H1 (cell line): ENCODE results near the gene RTN4IP1. TPM values are rescaled to one million over a fixed set of nuclear protein-coding genes. Genes with fewer than 3 reads are reported as not detected.

ENCODE experiments used
- ASH2L ChIP-seq: fragments of 200-600, 300-600 bp; sonication (generic); IDR thresholded peaks from one replicate; pipeline ENCODE4 v1.7.1; 2017; ENCODE audit warnings: low read length
- CEBPB ChIP-seq: IDR thresholded peaks from 2 replicates; pipeline ENCODE4 v1.6.1; 2012; ENCODE audit warnings: low read depth, low read length
- CHD1 ChIP-seq: IDR thresholded peaks from 2 replicates; pipeline ENCODE4 v1.6.1; 2012; ENCODE audit warnings: low read depth, low read length, improper control_type of control experiment
- POU5F1 ChIP-seq: IDR thresholded peaks from 2 replicates; pipeline ENCODE4 v1.6.1; 2011; ENCODE audit warnings: low read depth, mild to moderate bottlenecking, low read length, moderate library complexity
- RNF2 ChIP-seq: fragments of 200-900, 300-1000 bp; sonication (generic); IDR thresholded peaks from 2 replicates; pipeline ENCODE4 v1.7.1; 2016; ENCODE audit warnings: borderline replicate concordance, low read depth, mild to moderate bottlenecking, antibody characterized with exemption, low read length; ENCODE audit not compliant: poor library complexity, severe bottlenecking; ENCODE audit errors: missing control alignments
- polyA plus RNA-seq, 7 experiments: library from polyadenylated mRNA; depleted of rRNA in 3 of 7; stranded (reverse) in 5 of 7; unstranded in 2 of 7; fragments of >200 nt in 5 of 7; fragments of 200-250 nt in 2 of 7; gene quantifications; 1 replicate in 5 of 7; 2 replicates in 1 of 7; 4 replicates in 1 of 7; pipeline versions ENCODE4 v1.2.1 to v1.2.3, GENCODE V29; 2011 to 2013; ENCODE audit warnings: missing spikeins in 2 of 7, mixed read lengths in 2 of 7
- total RNA-seq: library from RNA; stranded (reverse); fragmentation: NEBNext Ultra II Directional; extraction: Animal tissue kit (Norgen Biotek cat#: 25700); gene quantifications from 2 replicates; pipeline ENCODE4 v1.2.1, GENCODE V29; 2021
- TF ChIP-seq, protein P1 (sequence below): IDR thresholded peaks from 2 replicates; pipeline ENCODE4 v1.6.1; 2012; ENCODE audit warnings: inconsistent platforms
- TF ChIP-seq, protein P2 (sequence below): fragments of 300-600 bp; sonication (generic); IDR thresholded peaks from 2 replicates; pipeline ENCODE4 v1.7.1; 2012; ENCODE audit warnings: low read length, moderate library complexity, mild to moderate bottlenecking, inconsistent platforms; ENCODE audit not compliant: insufficient replicate concordance

RTN4IP1 gene
- total and polyA plus RNA-seq, 2 of the 8 experiments (the other 6 are each of a cell fraction or from before 2014, with no cell fraction given) = 14.6 to 19.5 TPM

DNA sequence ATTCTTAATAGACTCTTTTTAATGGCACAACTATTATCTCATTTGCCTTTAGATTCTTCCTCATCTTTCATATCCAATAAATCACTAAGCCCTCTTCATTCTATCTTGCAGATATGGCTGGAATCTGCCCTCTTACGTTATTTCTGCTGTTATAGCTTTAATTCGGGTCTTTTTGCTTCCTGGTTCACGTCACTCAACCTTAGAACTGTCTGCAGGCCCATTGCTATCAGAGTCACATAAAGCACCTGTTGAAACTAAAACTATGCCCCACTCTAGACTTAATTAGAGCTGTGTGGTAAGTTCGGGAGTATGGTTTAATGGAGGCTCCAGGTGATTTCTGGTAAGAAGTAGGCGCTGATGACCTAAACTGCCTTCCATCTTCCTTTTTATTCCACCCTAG, 1.1 kb upstream of the RTN4IP1 start (continued):
- TF ChIP-seq ASH2L = no peak
- no peak for TF ChIP-seq CEBPB
- TF ChIP-seq, protein P1, sequence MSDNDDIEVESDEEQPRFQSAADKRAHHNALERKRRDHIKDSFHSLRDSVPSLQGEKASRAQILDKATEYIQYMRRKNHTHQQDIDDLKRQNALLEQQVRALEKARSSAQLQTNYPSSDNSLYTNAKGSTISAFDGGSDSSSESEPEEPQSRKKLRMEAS = no peak
- TF ChIP-seq RNF2 = no peak
- no peak for TF ChIP-seq CHD1
- TF ChIP-seq, protein P2, sequence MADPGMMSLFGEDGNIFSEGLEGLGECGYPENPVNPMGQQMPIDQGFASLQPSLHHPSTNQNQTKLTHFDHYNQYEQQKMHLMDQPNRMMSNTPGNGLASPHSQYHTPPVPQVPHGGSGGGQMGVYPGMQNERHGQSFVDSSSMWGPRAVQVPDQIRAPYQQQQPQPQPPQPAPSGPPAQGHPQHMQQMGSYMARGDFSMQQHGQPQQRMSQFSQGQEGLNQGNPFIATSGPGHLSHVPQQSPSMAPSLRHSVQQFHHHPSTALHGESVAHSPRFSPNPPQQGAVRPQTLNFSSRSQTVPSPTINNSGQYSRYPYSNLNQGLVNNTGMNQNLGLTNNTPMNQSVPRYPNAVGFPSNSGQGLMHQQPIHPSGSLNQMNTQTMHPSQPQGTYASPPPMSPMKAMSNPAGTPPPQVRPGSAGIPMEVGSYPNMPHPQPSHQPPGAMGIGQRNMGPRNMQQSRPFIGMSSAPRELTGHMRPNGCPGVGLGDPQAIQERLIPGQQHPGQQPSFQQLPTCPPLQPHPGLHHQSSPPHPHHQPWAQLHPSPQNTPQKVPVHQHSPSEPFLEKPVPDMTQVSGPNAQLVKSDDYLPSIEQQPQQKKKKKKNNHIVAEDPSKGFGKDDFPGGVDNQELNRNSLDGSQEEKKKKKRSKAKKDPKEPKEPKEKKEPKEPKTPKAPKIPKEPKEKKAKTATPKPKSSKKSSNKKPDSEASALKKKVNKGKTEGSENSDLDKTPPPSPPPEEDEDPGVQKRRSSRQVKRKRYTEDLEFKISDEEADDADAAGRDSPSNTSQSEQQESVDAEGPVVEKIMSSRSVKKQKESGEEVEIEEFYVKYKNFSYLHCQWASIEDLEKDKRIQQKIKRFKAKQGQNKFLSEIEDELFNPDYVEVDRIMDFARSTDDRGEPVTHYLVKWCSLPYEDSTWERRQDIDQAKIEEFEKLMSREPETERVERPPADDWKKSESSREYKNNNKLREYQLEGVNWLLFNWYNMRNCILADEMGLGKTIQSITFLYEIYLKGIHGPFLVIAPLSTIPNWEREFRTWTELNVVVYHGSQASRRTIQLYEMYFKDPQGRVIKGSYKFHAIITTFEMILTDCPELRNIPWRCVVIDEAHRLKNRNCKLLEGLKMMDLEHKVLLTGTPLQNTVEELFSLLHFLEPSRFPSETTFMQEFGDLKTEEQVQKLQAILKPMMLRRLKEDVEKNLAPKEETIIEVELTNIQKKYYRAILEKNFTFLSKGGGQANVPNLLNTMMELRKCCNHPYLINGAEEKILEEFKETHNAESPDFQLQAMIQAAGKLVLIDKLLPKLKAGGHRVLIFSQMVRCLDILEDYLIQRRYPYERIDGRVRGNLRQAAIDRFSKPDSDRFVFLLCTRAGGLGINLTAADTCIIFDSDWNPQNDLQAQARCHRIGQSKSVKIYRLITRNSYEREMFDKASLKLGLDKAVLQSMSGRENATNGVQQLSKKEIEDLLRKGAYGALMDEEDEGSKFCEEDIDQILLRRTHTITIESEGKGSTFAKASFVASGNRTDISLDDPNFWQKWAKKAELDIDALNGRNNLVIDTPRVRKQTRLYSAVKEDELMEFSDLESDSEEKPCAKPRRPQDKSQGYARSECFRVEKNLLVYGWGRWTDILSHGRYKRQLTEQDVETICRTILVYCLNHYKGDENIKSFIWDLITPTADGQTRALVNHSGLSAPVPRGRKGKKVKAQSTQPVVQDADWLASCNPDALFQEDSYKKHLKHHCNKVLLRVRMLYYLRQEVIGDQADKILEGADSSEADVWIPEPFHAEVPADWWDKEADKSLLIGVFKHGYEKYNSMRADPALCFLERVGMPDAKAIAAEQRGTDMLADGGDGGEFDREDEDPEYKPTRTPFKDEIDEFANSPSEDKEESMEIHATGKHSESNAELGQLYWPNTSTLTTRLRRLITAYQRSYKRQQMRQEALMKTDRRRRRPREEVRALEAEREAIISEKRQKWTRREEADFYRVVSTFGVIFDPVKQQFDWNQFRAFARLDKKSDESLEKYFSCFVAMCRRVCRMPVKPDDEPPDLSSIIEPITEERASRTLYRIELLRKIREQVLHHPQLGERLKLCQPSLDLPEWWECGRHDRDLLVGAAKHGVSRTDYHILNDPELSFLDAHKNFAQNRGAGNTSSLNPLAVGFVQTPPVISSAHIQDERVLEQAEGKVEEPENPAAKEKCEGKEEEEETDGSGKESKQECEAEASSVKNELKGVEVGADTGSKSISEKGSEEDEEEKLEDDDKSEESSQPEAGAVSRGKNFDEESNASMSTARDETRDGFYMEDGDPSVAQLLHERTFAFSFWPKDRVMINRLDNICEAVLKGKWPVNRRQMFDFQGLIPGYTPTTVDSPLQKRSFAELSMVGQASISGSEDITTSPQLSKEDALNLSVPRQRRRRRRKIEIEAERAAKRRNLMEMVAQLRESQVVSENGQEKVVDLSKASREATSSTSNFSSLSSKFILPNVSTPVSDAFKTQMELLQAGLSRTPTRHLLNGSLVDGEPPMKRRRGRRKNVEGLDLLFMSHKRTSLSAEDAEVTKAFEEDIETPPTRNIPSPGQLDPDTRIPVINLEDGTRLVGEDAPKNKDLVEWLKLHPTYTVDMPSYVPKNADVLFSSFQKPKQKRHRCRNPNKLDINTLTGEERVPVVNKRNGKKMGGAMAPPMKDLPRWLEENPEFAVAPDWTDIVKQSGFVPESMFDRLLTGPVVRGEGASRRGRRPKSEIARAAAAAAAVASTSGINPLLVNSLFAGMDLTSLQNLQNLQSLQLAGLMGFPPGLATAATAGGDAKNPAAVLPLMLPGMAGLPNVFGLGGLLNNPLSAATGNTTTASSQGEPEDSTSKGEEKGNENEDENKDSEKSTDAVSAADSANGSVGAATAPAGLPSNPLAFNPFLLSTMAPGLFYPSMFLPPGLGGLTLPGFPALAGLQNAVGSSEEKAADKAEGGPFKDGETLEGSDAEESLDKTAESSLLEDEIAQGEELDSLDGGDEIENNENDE = no peak
- TF ChIP-seq POU5F1 = no peak
